Right atrium auricular region (tissue), 2 donors: ENCODE results near the gene TNPO1. TPM values are rescaled to one million over a fixed set of nuclear protein-coding genes. Genes with fewer than 3 reads are reported as not detected.

Source experiments
- DNase-seq: peaks from one replicate; pipeline ENCODE4 v3.0.0-alpha.2; 2019; ENCODE audit warnings: low spot score
- H3K27ac ChIP-seq, 2 donors: fragments of 200-600 bp; sonication (generic); 1 replicate in 1 of 2; 2 replicates in 1 of 2; pipeline ENCODE4 v1.5.1; 2016 to 2019
- H3K27me3 ChIP-seq, 2 donors: fragments of 200-600 bp; sonication (generic); one replicate each; pipeline versions ENCODE4 v1.5.1 to v1.6.0; 2017 to 2019
- H3K36me3 ChIP-seq: fragments of 200-600 bp; sonication (generic); one replicate; pipeline ENCODE4 v1.5.1; 2016
- H3K4me1 ChIP-seq, 2 donors: fragments of 200-600 bp; sonication (generic); one replicate each; pipeline versions ENCODE4 v1.5.1 to v1.6.0; 2017 to 2019
- H3K4me3 ChIP-seq, 2 donors: fragments of 200-600 bp; sonication (generic); 1 replicate in 1 of 2; 2 replicates in 1 of 2; pipeline ENCODE4 v1.5.1; 2017 to 2019; ENCODE audit warnings: mild to moderate bottlenecking in 1 of 2, moderate library complexity in 1 of 2
- H3K9me3 ChIP-seq, 2 donors: fragments of 200-600 bp; sonication (generic); one replicate each; pipeline ENCODE4 v1.5.1; 2019
- total RNA-seq, 2 donors: library from RNA; depleted of rRNA; stranded (reverse); fragments of >200 nt; gene quantifications; one replicate each; pipeline ENCODE4 v1.1.0, GENCODE V29; 2016
- TF ChIP-seq, protein P1 (sequence below), 2 donors: fragments of 200-600 bp; sonication (generic); IDR thresholded peaks; one replicate each; pipeline ENCODE4 v1.5.1; 2019; ENCODE audit warnings: antibody characterized with exemption in 2 of 2

TNPO1 gene
- total RNA-seq, 2 donors from 2014 or later, result 62.4 to 82.2 TPM

DNA sequence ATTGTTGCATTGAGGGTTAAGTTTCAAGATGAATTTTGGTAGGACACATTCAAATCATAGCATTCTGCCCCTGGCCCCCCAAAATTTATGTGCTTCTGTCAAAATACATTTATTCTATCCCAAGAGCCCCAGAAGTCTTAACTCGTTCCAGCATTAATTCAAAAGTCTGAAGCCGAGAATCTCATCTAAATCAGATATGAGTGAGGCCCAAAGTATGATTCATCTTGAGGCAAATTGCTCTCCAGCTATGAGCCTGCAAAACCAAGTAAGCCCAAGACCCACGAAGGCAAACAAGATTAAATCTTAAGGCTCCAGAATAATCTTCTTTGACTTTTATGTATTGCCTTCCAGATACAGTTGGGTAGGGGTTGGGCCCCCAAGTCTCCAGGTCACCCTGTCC, 19.2 kb downstream of the TNPO1 start:
- Histone ChIP-seq H3K27ac (no peak overlapping the region), H3K4me3 (no peak overlapping the region), H3K36me3 (no peaks in the 10 kb centered on the region), H3K4me1 (peaks cover 0 to 31% of the 10 kb centered on the region in 2 donors), H3K9me3 (no peaks in the 10 kb centered on the region), H3K27me3 (no peaks in the 10 kb centered on the region)
- TF ChIP-seq, protein P1, sequence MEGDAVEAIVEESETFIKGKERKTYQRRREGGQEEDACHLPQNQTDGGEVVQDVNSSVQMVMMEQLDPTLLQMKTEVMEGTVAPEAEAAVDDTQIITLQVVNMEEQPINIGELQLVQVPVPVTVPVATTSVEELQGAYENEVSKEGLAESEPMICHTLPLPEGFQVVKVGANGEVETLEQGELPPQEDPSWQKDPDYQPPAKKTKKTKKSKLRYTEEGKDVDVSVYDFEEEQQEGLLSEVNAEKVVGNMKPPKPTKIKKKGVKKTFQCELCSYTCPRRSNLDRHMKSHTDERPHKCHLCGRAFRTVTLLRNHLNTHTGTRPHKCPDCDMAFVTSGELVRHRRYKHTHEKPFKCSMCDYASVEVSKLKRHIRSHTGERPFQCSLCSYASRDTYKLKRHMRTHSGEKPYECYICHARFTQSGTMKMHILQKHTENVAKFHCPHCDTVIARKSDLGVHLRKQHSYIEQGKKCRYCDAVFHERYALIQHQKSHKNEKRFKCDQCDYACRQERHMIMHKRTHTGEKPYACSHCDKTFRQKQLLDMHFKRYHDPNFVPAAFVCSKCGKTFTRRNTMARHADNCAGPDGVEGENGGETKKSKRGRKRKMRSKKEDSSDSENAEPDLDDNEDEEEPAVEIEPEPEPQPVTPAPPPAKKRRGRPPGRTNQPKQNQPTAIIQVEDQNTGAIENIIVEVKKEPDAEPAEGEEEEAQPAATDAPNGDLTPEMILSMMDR (IDR thresholded peaks at IDR 0.05), result no peak
- no peak for DNase-seq

DNA sequence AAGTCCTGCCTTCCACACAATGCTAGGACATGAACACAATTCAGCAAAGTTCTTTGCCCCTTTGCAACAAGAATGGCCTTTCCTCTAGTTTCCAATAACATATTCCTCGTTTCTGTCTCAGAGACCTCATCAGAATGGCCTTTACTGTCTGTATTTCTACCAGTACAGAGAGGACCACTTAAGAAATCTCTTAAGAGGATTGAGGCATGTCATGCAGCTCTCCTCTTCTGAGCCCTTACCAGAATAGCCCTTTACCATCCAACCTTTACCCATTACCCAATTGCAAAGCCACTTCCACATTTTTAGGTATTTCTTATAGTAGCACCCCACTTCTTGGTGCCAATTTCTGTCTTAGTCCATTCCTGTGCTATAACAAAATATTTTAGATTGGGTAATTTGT, 20.3 kb downstream of the TNPO1 start:
- Histone ChIP-seq H3K36me3 (no peaks in the 10 kb centered on the region), H3K27ac (no peak overlapping the region), H3K4me1 (peaks cover 0 to 31% of the 10 kb centered on the region in 2 donors), H3K9me3 (no peaks in the 10 kb centered on the region), H3K27me3 (no peaks in the 10 kb centered on the region), H3K4me3 (no peak overlapping the region)
- DNase-seq, result no peak
- TF ChIP-seq, protein P1 (IDR thresholded peaks at IDR 0.05), result no peak

DNA sequence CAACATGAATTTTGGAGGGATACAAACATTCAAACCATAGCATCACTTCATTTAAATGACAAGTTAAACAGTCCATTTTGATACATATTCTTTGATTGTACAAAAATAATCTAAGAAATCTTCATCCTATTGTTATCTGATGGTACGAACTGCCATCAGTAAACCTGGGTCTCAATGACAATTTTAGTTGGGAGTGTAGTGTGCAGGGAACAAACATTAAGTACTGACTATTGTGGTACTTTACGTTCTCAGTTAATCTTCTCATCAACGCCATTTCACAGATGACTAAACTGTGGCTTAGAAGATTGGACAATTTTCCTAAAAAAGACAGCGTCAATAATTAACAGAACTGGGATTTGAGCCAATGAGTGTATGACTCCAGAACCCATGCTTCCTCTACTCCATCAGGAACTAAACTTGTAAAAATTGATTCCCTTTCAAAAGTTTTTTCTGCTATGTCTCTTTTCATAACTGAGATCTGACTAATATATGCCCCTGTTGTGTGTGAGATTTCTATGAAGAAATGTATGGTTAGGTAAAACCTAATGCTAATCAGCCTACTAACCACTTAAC, 21.1 kb downstream of the TNPO1 start:
- Histone ChIP-seq H3K4me1 (peaks cover 0 to 34% of the 10 kb centered on the region in 2 donors), H3K27ac (no peak overlapping the region), H3K9me3 (no peaks in the 10 kb centered on the region), H3K4me3 (no peak overlapping the region), H3K36me3 (no peaks in the 10 kb centered on the region), H3K27me3 (no peaks in the 10 kb centered on the region)
- DNase-seq, result no peak
- TF ChIP-seq, protein P1 (IDR thresholded peaks at IDR 0.05), result no peak

DNA sequence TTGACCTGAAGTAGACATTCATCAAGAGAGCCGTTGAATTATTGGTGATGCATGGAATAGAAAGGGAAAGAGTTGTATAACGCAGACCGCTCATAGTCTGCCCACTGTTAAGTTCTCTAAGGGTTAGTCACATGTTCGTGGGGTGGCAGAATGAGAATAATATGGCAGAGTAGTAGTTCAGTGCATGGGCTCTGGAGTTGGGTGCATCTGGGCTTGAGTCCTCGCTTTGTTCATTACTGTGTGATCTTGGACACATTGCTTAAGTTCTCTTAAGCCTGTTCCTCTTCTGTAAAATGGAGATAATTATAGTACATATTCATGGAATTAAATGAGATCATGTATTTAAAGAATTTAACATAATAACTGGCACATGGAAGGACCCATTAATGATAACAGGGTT, 23.6 kb downstream of the TNPO1 start:
- Histone ChIP-seq H3K9me3 (no peaks in the 10 kb centered on the region), H3K36me3 (no peaks in the 10 kb centered on the region), H3K27ac (no peak overlapping the region), H3K4me1 (peaks cover 0 to 40% of the 10 kb centered on the region in 2 donors), H3K4me3 (no peak overlapping the region), H3K27me3 (no peaks in the 10 kb centered on the region)
- no peak for DNase-seq
- TF ChIP-seq, protein P1 (IDR thresholded peaks at IDR 0.05), result no peak

DNA sequence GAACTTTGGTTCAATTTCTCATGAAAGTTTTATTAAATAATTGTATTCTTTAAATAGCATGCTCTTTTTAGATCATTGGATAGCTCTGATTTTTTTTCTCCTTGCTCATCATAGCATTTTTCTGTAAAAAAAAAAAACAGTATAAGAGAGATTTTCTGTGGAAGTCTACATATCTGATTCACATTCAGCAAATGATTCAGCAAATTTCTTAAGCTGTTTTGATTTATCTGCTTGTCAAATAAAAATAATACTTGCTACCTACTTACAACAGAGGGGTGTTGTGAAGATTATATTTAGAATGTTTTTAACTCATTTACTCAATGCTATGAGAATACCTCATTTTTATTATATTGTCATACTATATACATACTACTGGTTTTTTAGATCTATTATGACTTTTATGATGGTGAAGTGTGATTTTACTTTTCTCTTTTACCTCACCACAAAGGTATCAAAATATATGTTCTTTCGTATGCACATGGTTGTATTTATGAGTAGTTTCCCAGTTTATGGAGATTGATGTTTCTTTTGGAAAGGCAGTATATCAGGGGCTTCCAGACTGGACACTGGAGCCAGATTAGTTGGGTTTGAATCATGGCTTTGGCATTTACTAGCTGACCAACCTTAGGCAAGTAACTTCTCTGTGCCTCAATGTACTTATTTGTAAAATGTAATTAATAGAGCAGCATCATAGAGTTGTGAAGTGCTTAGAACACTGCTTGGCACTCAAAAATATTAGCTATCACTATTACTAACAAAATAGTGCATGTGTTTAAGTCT, 25.5 kb downstream of the TNPO1 start:
- no peaks in the 10 kb centered on the region for H3K36me3 ChIP-seq
- TF ChIP-seq, protein P1 (IDR thresholded peaks at IDR 0.05), result no peak
- H3K4me1 ChIP-seq, result peaks cover 0 to 48% of the 10 kb centered on the region in 2 donors
- no peak for DNase-seq
- H3K27me3 ChIP-seq, result no peaks in the 10 kb centered on the region
- no peaks in the 10 kb centered on the region for H3K9me3 ChIP-seq
- no peak overlapping the region for H3K27ac ChIP-seq
- no peak overlapping the region for H3K4me3 ChIP-seq
